CD14-positive monocyte (primary cell): ENCODE measurements around the gene TEKT1. TPM values are rescaled to one million over a fixed set of nuclear protein-coding genes. Genes with fewer than 3 reads are reported as not detected.
A peak's percentile ranks its signal among the peaks of the same experiment; 100 is the strongest.

Experiments
- DNase-seq, 3 donors: peaks; one replicate each; pipeline ENCODE4 v3.0.0-alpha.2; 2011 to 2022
- H2AFZ ChIP-seq: 2 replicates; pipeline ENCODE4 v1.6.0; 2012; ENCODE audit warnings: mild to moderate bottlenecking, low read depth, low read length, inconsistent platforms; ENCODE audit not compliant: insufficient read depth, poor library complexity, severe bottlenecking
- H3K27ac ChIP-seq, 2 donors: 1 replicate in 1 of 2; 2 replicates in 1 of 2; pipeline ENCODE4 v1.5.1; 2012 to 2013; ENCODE audit warnings: low read length in 2 of 2, control low read depth in 1 of 2, inconsistent platforms in 1 of 2, low read depth in 1 of 2, mild to moderate bottlenecking in 1 of 2
- H3K27me3 ChIP-seq, 2 donors: one replicate each; pipeline versions ENCODE4 v1.6.0 to v1.6.1; 2011 to 2013; ENCODE audit warnings: low read length in 2 of 2; ENCODE audit not compliant: control insufficient read depth in 2 of 2, insufficient read depth in 2 of 2
- H3K36me3 ChIP-seq, 2 donors: replicated peaks in 1 of 2; 1 replicate in 1 of 2; 2 replicates in 1 of 2; pipeline versions ENCODE4 v1.5.1 to v1.6.1; 2012 to 2013; ENCODE audit warnings: low read length in 2 of 2, control low read depth in 1 of 2, inconsistent platforms in 1 of 2, mild to moderate bottlenecking in 1 of 2; ENCODE audit not compliant: insufficient read depth in 2 of 2, control insufficient read depth in 1 of 2
- H3K4me1 ChIP-seq, 2 donors: 1 replicate in 1 of 2; 2 replicates in 1 of 2; pipeline versions ENCODE4 v1.5.1 to v1.6.1; 2012 to 2013; ENCODE audit warnings: low read length in 2 of 2, control low read depth in 1 of 2, inconsistent platforms in 1 of 2, mild to moderate bottlenecking in 1 of 2, moderate library complexity in 1 of 2; ENCODE audit not compliant: insufficient read depth in 2 of 2, control insufficient read depth in 1 of 2
- H3K4me2 ChIP-seq: replicated peaks from 2 replicates; pipeline ENCODE3; 2012; ENCODE audit warnings: low read length, moderate library complexity, mild to moderate bottlenecking; ENCODE audit not compliant: poor library complexity, severe bottlenecking; ENCODE audit errors: extremely low read depth
- H3K4me3 ChIP-seq, 3 experiments: fragments of 200-600 bp in 1 of 3; sonication (generic) in 1 of 3; replicated peaks in 1 of 3; 1 replicate in 2 of 3; 2 replicates in 1 of 3; pipeline ENCODE4 v1.5.1; 2011 to 2013; ENCODE audit warnings: low read length in 3 of 3, mild to moderate bottlenecking in 3 of 3, control low read depth in 2 of 3, low read depth in 2 of 3, inconsistent platforms in 1 of 3, moderate library complexity in 1 of 3
- H3K79me2 ChIP-seq: 2 replicates; pipeline ENCODE4 v1.6.0; 2012; ENCODE audit warnings: mild to moderate bottlenecking, control low read depth, inconsistent platforms, low read length, moderate library complexity; ENCODE audit not compliant: insufficient read depth
- H3K9ac ChIP-seq: 2 replicates; pipeline ENCODE4 v1.6.0; 2017; ENCODE audit warnings: low read length, mild to moderate bottlenecking; ENCODE audit not compliant: insufficient read depth, poor library complexity, severe bottlenecking
- H3K9me3 ChIP-seq, 2 donors: replicated peaks in 1 of 2; 1 replicate in 1 of 2; 2 replicates in 1 of 2; pipeline versions ENCODE4 v1.5.1 to v1.6.1; 2012 to 2013; ENCODE audit warnings: low read length in 2 of 2, control low read depth in 1 of 2; ENCODE audit not compliant: control insufficient read depth in 1 of 2, insufficient read depth in 1 of 2
- H4K20me1 ChIP-seq: 2 replicates; pipeline ENCODE4 v1.6.0; 2012; ENCODE audit warnings: mild to moderate bottlenecking, low read length, control low read depth, moderate library complexity; ENCODE audit not compliant: insufficient read depth
- H3K27ac Mint-ChIP-seq, 7 donors: one replicate each; pipeline ENCODE4 v1.8.0; 2020; ENCODE audit warnings: mild to moderate bottlenecking in 7 of 7, mixed read lengths in 7 of 7, moderate library complexity in 6 of 7, inconsistent platforms in 2 of 7
- H3K27me3 Mint-ChIP-seq, 3 donors: one replicate each; pipeline ENCODE4 v1.8.0; 2021 to 2022; ENCODE audit warnings: low read depth in 3 of 3, mild to moderate bottlenecking in 3 of 3, mixed read lengths in 3 of 3, moderate library complexity in 3 of 3, inconsistent platforms in 1 of 3
- H3K36me3 Mint-ChIP-seq, 2 donors: one replicate each; pipeline ENCODE4 v1.8.0; 2020; ENCODE audit warnings: mixed read lengths in 2 of 2, inconsistent platforms in 1 of 2, mild to moderate bottlenecking in 1 of 2
- H3K4me1 Mint-ChIP-seq: one replicate; pipeline ENCODE4 v1.8.0; 2020; ENCODE audit warnings: mild to moderate bottlenecking, mixed read lengths
- H3K4me3 Mint-ChIP-seq, 2 donors: one replicate each; pipeline ENCODE4 v1.8.0; 2020; ENCODE audit warnings: mild to moderate bottlenecking in 2 of 2, mixed read lengths in 2 of 2, moderate library complexity in 1 of 2
- H3K9me3 Mint-ChIP-seq, 7 donors: one replicate each; pipeline ENCODE4 v1.8.0; 2020 to 2022; ENCODE audit warnings: mixed read lengths in 7 of 7, mild to moderate bottlenecking in 6 of 7, moderate library complexity in 6 of 7, inconsistent platforms in 2 of 7
- WGBS: methylation state at CpG from one replicate; pipeline ENCODE4 v1.1.5; 2013; ENCODE audit warnings: missing lambda C conversion rate; ENCODE audit not compliant: insufficient coverage; 5-methylcytosine and 5-hydroxymethylcytosine counted together
- intact Hi-C, 2 donors: fragments of 100-400 bp; cut with micrococcal nuclease; formaldehyde crosslinking; loops; one replicate each; pipeline versions ENCODE4 v1.15.0 to v1.15.1; 2023
- polyA plus RNA-seq, 3 donors: library from polyadenylated mRNA; depleted of rRNA in 1 of 3; unstranded in 2 of 3; stranded (reverse) in 1 of 3; fragments of 300-500 nt in 2 of 3; fragments of >200 nt in 1 of 3; fragmentation: Illumina TruSeq in 2 of 3; gene quantifications; 1 replicate in 2 of 3; 2 replicates in 1 of 3; pipeline ENCODE4 v1.2.3, GENCODE V29; 2012 to 2021
- TF ChIP-seq, protein P1 (sequence below): fragments of 200-600 bp; IDR thresholded peaks from one replicate; pipeline ENCODE4 v1.8.0; 2022; ENCODE audit warnings: antibody characterized with exemption, mild to moderate bottlenecking

TEKT1 gene
- polyA plus RNA-seq, 3 donors: not detected

DNA sequence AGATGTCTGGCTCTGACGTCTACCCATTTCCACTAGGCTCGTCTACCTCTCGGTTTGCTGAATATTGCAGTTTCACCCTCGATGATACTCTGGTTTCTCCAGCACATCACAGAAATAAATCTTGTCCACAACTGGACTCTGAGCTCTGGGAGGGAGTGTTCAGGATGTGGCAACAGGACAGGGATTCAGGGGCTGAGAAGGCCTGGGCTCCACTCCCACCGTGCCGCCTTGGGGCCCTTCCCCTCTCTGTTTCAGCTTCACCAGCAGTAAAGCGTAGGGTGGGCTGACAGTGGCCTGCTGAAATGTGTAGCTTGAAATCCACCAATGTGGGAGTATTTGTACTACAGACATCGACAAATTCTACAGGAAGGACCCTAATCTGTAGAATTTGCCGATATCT is 20.0 kb downstream of the TEKT1 start:
- intact Hi-C loops: no loop called here
- Mint-ChIP-seq H3K27ac (no peak overlapping the region), H3K9me3 (peaks cover 0 to 13% (median 6%) of the 10 kb centered on the region in 7 donors), H3K36me3 (no peaks in the 10 kb centered on the region), H3K4me3 (no peak overlapping the region), H3K4me1 (no peaks in the 10 kb centered on the region), H3K27me3 (peaks cover 3 to 10% (median 7%) of the 10 kb centered on the region in 3 donors)
- H2AFZ ChIP-seq: no peak overlapping the region
- no peaks in the 10 kb centered on the region for H3K4me1 ChIP-seq
- no peak overlapping the region for H3K4me3 ChIP-seq
- no peaks in the 10 kb centered on the region for H3K79me2 ChIP-seq
- 80% methylated on average over 2 of the region's 9 CpGs for WGBS
- no peaks in the 10 kb centered on the region for H3K9me3 ChIP-seq
- H3K27me3 ChIP-seq: no peaks in the 10 kb centered on the region
- H3K4me2 ChIP-seq: no peak overlapping the region
- TF ChIP-seq, protein P1, sequence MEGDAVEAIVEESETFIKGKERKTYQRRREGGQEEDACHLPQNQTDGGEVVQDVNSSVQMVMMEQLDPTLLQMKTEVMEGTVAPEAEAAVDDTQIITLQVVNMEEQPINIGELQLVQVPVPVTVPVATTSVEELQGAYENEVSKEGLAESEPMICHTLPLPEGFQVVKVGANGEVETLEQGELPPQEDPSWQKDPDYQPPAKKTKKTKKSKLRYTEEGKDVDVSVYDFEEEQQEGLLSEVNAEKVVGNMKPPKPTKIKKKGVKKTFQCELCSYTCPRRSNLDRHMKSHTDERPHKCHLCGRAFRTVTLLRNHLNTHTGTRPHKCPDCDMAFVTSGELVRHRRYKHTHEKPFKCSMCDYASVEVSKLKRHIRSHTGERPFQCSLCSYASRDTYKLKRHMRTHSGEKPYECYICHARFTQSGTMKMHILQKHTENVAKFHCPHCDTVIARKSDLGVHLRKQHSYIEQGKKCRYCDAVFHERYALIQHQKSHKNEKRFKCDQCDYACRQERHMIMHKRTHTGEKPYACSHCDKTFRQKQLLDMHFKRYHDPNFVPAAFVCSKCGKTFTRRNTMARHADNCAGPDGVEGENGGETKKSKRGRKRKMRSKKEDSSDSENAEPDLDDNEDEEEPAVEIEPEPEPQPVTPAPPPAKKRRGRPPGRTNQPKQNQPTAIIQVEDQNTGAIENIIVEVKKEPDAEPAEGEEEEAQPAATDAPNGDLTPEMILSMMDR: no peak
- no peak for DNase-seq
- H3K36me3 ChIP-seq: no peaks in the 10 kb centered on the region
- H3K9ac ChIP-seq: no peak overlapping the region
- no peak overlapping the region for H3K27ac ChIP-seq
- H4K20me1 ChIP-seq: no peaks in the 10 kb centered on the region

DNA sequence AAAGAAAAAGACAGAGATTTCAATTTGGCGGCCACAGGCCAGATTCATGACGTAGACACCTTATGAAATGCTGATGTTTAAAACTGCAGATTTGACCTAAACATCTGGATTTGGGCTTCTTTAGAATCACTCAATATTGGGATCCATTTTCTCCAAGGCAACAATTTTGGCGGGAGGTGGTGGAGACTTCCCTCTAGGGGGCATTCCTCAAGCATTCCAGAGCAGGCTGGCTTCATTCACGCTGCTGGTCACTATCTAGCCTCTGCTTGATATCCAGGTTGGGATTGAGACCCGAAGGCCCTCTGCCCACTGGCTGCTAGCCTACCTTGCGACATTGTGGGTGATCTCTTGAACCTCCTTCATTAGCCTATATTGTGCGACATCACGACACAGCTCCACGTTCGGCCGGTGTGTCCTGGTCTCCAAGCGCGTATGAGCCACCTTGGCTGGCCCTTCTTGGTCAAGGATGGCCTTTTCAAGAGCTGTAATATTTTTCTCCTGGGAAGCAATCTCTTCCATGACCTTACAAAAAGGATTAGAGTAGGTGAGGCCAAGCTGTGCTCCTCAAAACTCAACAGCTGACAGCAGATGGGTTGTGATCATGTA is 31.0 kb downstream of the TEKT1 start:
- H3K9me3 ChIP-seq: no peaks in the 10 kb centered on the region
- no peaks in the 10 kb centered on the region for H3K36me3 ChIP-seq
- H3K4me2 ChIP-seq: no peak overlapping the region
- peaks cover 8 to 20% (median 12%) of the 10 kb centered on the region in 3 donors for H3K27me3 Mint-ChIP-seq
- H3K4me1 Mint-ChIP-seq: peaks cover 3% of the 10 kb centered on the region
- H2AFZ ChIP-seq: no peak overlapping the region
- H4K20me1 ChIP-seq: no peaks in the 10 kb centered on the region
- H3K27ac ChIP-seq: no peak overlapping the region
- H3K27me3 ChIP-seq: no peaks in the 10 kb centered on the region
- H3K4me3 Mint-ChIP-seq: no peak overlapping the region
- no peaks in the 10 kb centered on the region for H3K9me3 Mint-ChIP-seq
- 94% methylated on average over 9 of the region's 13 CpGs for WGBS
- DNase-seq: no peak
- H3K4me1 ChIP-seq: no peaks in the 10 kb centered on the region
- TF ChIP-seq, protein P1: peak; percentile 50
- intact Hi-C loops: loop anchor here in 1 of 2 donors (5.0 kb wide), 1 partner anchor 328 kb away; no protein-coding TSS in a partner anchor
- no peak overlapping the region for H3K27ac Mint-ChIP-seq
- H3K79me2 ChIP-seq: no peaks in the 10 kb centered on the region
- H3K36me3 Mint-ChIP-seq: no peaks in the 10 kb centered on the region
- no peak overlapping the region for H3K4me3 ChIP-seq
- no peak overlapping the region for H3K9ac ChIP-seq
